DMS 273 (cell line): ENCODE measurements around the gene ALDOC.
"Not testable (repeated sequence)": the region's sequence is repeated elsewhere in the genome, so short reads cannot be mapped to it uniquely, and the experiment has no call there.

Experiments used
- DNase-seq: peaks from one replicate; lab custom pipeline; 2025; ENCODE audit not compliant: unreplicated experiment; lab: John Stamatoyannopoulos, UW

ALDOC gene

GRCh38 chr17:28576758-28577465 lies at the start of gene ALDOC:
TSS of gene ALDOC (minus strand) at chr17:28576895. CDS start at chr17:28575532, 1,363 bp downstream.
- peak; percentile 99 for DNase-seq

GRCh38 chr17:28624148-28624547 lies 47.5 kb upstream of the ALDOC start:
- no peak for DNase-seq

- no peak for DNase-seq
These were observed 47.0 kb upstream of the ALDOC start for GRCh38 chr17:28623696-28624095.

GRCh38 chr17:28622186-28622585 lies 45.5 kb upstream of the ALDOC start:
- DNase-seq, result no peak

- DNase-seq, result no peak
These were observed 43.3 kb upstream of the ALDOC start for GRCh38 chr17:28620010-28620409.

- no peak for DNase-seq
These were observed 41.8 kb upstream of the ALDOC start for GRCh38 chr17:28618464-28618863.

GRCh38 chr17:28616281-28616680 lies 39.6 kb upstream of the ALDOC start:
- DNase-seq, result no peak

GRCh38 chr17:28615260-28615940 lies 38.7 kb upstream of the ALDOC start:
- DNase-seq, result no peak

- DNase-seq, result no peak
These were observed 37.3 kb upstream of the ALDOC start, which contains the start of gene RSKR for GRCh38 chr17:28613931-28614381. TSS of gene RSKR (minus strand) at chr17:28614185. CDS start at chr17:28614161, 24 bp downstream.

- DNase-seq, result peak; percentile 64
These were observed 36.5 kb upstream of the ALDOC start for GRCh38 chr17:28612936-28613872.

GRCh38 chr17:28612531-28612930 lies 35.8 kb upstream of the ALDOC start:
- DNase-seq, result no peak

GRCh38 chr17:28610376-28610775 lies 33.7 kb upstream of the ALDOC start:
- DNase-seq, result no peak

- DNase-seq, result not testable (repeated sequence)
These were observed 27.3 kb upstream of the ALDOC start for GRCh38 chr17:28604031-28604430.

- DNase-seq, result peak; percentile 91
These were observed 22.9 kb upstream of the ALDOC start for GRCh38 chr17:28599311-28600184.

- peak; percentile 98 for DNase-seq
These were observed 22.2 kb upstream of the ALDOC start, which contains the start of gene SPAG5 for GRCh38 chr17:28598799-28599310. TSS of gene SPAG5 (minus strand) at chr17:28599025. CDS start at chr17:28598946, 79 bp downstream.

GRCh38 chr17:28598389-28598788 lies 21.7 kb upstream of the ALDOC start:
- DNase-seq, result no peak

GRCh38 chr17:28597606-28598383 lies 21.1 kb upstream of the ALDOC start:
- DNase-seq, result no peak

- no peak for DNase-seq
These were observed 15.6 kb upstream of the ALDOC start for GRCh38 chr17:28592260-28592659.

- DNase-seq, result no peak
These were observed 9.2 kb upstream of the ALDOC start for GRCh38 chr17:28585851-28586250.
